Stimulated activated CD8-positive, alpha-beta memory T cell treated with anti-CD3 and anti-CD28 coated beads, Interleukin-4, amount 100 ng/mL, for 24 hours (primary cell): ENCODE results near the gene TP53BP2.
"Not testable (repeated sequence)": the region's sequence is repeated elsewhere in the genome, so short reads cannot be mapped to it uniquely, and the experiment has no call there.

ENCODE experiments used
- DNase-seq: peaks from one replicate; pipeline ENCODE4 v3.0.0-alpha.2; 2020; ENCODE audit warnings: low read depth

The TP53BP2 gene

GRCh38 chr1:223831755-223832636, 13.8 kb downstream of the TP53BP2 start:
- no peak for DNase-seq

- no peak for DNase-seq
Observed at GRCh38 chr1:223829678-223830077, 16.1 kb downstream of the TP53BP2 start.

GRCh38 chr1:223828162-223828848, 17.4 kb downstream of the TP53BP2 start:
- no peak for DNase-seq

- no peak for DNase-seq
Observed at GRCh38 chr1:223827193-223827663, 18.5 kb downstream of the TP53BP2 start.

- no peak for DNase-seq
Observed at GRCh38 chr1:223825767-223826748, 19.7 kb downstream of the TP53BP2 start.

GRCh38 chr1:223824712-223825111, 21.0 kb downstream of the TP53BP2 start:
- DNase-seq, result no peak

GRCh38 chr1:223824287-223824686, 21.5 kb downstream of the TP53BP2 start:
- DNase-seq, result no peak

- no peak for DNase-seq
Observed at GRCh38 chr1:223820971-223821370, 24.8 kb downstream of the TP53BP2 start.

- DNase-seq, result no peak
Observed at GRCh38 chr1:223820515-223820858, 25.3 kb downstream of the TP53BP2 start.

GRCh38 chr1:223819730-223820514, 25.8 kb downstream of the TP53BP2 start:
- no peak for DNase-seq

- not testable (repeated sequence) for DNase-seq
Observed at GRCh38 chr1:223817265-223817664, 28.5 kb downstream of the TP53BP2 start.

- DNase-seq, result no peak
Observed at GRCh38 chr1:223815865-223816264, 29.9 kb downstream of the TP53BP2 start.

GRCh38 chr1:223815020-223815853, 30.5 kb downstream of the TP53BP2 start:
- no peak for DNase-seq

GRCh38 chr1:223813645-223814044, 32.1 kb downstream of the TP53BP2 start:
- no peak for DNase-seq

GRCh38 chr1:223811634-223812101, 34.1 kb downstream of the TP53BP2 start:
- no peak for DNase-seq

GRCh38 chr1:223810586-223810985, 35.2 kb downstream of the TP53BP2 start:
- DNase-seq, result no peak

- not testable (repeated sequence) for DNase-seq
Observed at GRCh38 chr1:223809905-223810304, 35.8 kb downstream of the TP53BP2 start.

- no peak for DNase-seq
Observed at GRCh38 chr1:223803211-223803610, 42.5 kb downstream of the TP53BP2 start.

GRCh38 chr1:223802602-223803001, 43.1 kb downstream of the TP53BP2 start:
- DNase-seq, result no peak

GRCh38 chr1:223802032-223802431, 43.7 kb downstream of the TP53BP2 start:
- DNase-seq, result no peak
